Left ventricle myocardium inferior (tissue), 1 donor: Measurements from ENCODE around the gene TLE1. TPM values are rescaled to one million over a fixed set of nuclear protein-coding genes. Genes with fewer than 3 reads are reported as not detected.
A peak's percentile ranks its signal among the peaks of the same experiment; 100 is the strongest.
"Not testable (repeated sequence)": the region's sequence is repeated elsewhere in the genome, so short reads cannot be mapped to it uniquely, and the experiment has no call there.

Experiments used
- DNase-seq: peaks from one replicate; pipeline ENCODE4 v3.0.0-alpha.2; 2020
- H3K27ac ChIP-seq: fragments of 200-600 bp; replicated peaks from 2 replicates; pipeline ENCODE4 v1.8.0; 2021
- H3K27me3 ChIP-seq: fragments of 200-600 bp; 2 replicates; pipeline ENCODE4 v1.8.0; 2021; ENCODE audit warnings: low read depth
- H3K36me3 ChIP-seq: fragments of 200-600 bp; 2 replicates; pipeline ENCODE4 v1.8.0; 2021
- H3K4me1 ChIP-seq: fragments of 200-600 bp; 2 replicates; pipeline ENCODE4 v1.8.0; 2021
- H3K4me3 ChIP-seq: fragments of 200-600 bp; 2 replicates; pipeline ENCODE4 v1.8.0; 2021; ENCODE audit warnings: mild to moderate bottlenecking, moderate library complexity
- H3K9me3 ChIP-seq: fragments of 200-600 bp; replicated peaks from 2 replicates; pipeline ENCODE4 v1.8.0; 2021
- CTCF ChIP-seq: fragments of 200-600 bp; IDR thresholded peaks from 2 replicates; pipeline ENCODE4 v1.8.0; 2021; ENCODE audit warnings: antibody characterized with exemption, mild to moderate bottlenecking, borderline replicate concordance
- intact Hi-C: fragments of 100-400 bp; cut with micrococcal nuclease; formaldehyde crosslinking; loops from one replicate; pipeline ENCODE4 v1.11.0; 2022
- total RNA-seq: library from RNA; stranded (reverse); fragmentation: NEBNext Ultra II Directional; extraction: Animal tissue kit (Norgen Biotek cat#: 25700); gene quantifications from one replicate; pipeline ENCODE4 v1.2.1, GENCODE V29; 2021
- donor health status: DM: no; HTN: yes; CAD: no; lungs with severe emphysema.

TLE1 gene
- total RNA-seq, 1 donor from 2014 or later, result 8.5 TPM

- intact Hi-C loops, result no loop called here
- Histone ChIP-seq H3K9me3 (no peaks in the 10 kb centered on the region), H3K27me3 (no peaks in the 10 kb centered on the region), H3K27ac (no peak overlapping the region), H3K4me3 (no peak overlapping the region), H3K36me3 (peaks cover 49% of the 10 kb centered on the region), H3K4me1 (peaks cover 24% of the 10 kb centered on the region)
- DNase-seq, result no peak
- no peak for TF ChIP-seq CTCF
Observed at GRCh38 chr9:81607593-81608288, 81.6 kb downstream of the TLE1 start.

DNA sequence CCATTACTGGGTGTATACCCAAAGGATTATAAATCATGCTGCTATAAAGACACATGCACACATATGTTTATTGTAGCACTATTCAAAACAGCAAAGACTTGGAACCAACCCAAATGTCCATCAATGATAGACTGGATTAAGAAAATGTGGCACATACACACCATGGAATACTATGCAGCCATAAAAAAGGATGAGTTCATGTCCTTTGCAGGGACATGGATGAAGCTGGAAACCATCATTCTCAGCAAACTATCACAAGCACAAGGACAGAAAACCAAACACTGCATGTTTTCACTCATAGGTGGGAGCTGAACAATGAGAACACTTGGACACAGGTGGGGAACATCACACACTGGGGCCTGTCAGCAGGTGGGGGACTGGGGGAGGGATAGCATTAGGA, 83.1 kb downstream of the TLE1 start:
- DNase-seq, H3K27ac ChIP-seq, H3K27me3 ChIP-seq, H3K4me3 ChIP-seq, H3K9me3 ChIP-seq, intact Hi-C loops: not testable (repeated sequence)
- Histone ChIP-seq H3K4me1 (peaks cover 29% of the 10 kb centered on the region), H3K36me3 (peaks cover 38% of the 10 kb centered on the region)

DNA sequence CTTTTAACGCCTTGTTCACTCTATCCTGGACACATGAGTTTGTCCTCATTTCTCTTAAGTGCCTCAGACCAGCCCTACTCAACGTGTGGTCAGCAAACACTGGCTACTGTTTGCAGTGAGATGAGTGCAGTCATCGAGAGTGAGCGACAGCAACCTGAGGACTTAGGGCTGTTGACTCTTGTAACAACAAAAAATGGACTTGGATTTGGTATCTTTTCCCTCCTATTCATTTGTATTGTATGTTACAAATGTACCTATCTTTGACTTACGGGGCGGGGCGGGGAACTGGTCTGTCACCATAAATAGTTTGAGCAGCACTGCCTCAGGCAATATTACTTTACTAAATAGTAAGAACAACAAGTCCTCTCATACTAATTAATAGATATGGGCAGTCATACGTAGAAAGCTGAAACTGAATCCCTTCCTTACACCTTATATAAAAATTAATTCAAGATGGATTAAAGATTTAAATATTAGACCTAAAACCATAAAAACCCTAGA, 84.1 kb downstream of the TLE1 start:
- no peak for DNase-seq
- Histone ChIP-seq H3K4me3 (no peak overlapping the region), H3K36me3 (peaks cover 32% of the 10 kb centered on the region), H3K27me3 (no peaks in the 10 kb centered on the region), H3K4me1 (peaks cover 21% of the 10 kb centered on the region), H3K27ac (no peak overlapping the region), H3K9me3 (no peaks in the 10 kb centered on the region)
- intact Hi-C loops, result no loop called here
- TF ChIP-seq CTCF, result no peak

- peaks cover 17% of the 10 kb centered on the region for H3K4me1 ChIP-seq
- no peak overlapping the region for H3K27ac ChIP-seq
- intact Hi-C loops, result no loop called here
- H3K27me3 ChIP-seq, result no peaks in the 10 kb centered on the region
- H3K36me3 ChIP-seq, result peaks cover 32% of the 10 kb centered on the region
- no peak for DNase-seq
- TF ChIP-seq CTCF, result no peak
- no peak overlapping the region for H3K4me3 ChIP-seq
- H3K9me3 ChIP-seq, result no peaks in the 10 kb centered on the region
Observed at GRCh38 chr9:81604306-81605169, 84.8 kb downstream of the TLE1 start.

DNA sequence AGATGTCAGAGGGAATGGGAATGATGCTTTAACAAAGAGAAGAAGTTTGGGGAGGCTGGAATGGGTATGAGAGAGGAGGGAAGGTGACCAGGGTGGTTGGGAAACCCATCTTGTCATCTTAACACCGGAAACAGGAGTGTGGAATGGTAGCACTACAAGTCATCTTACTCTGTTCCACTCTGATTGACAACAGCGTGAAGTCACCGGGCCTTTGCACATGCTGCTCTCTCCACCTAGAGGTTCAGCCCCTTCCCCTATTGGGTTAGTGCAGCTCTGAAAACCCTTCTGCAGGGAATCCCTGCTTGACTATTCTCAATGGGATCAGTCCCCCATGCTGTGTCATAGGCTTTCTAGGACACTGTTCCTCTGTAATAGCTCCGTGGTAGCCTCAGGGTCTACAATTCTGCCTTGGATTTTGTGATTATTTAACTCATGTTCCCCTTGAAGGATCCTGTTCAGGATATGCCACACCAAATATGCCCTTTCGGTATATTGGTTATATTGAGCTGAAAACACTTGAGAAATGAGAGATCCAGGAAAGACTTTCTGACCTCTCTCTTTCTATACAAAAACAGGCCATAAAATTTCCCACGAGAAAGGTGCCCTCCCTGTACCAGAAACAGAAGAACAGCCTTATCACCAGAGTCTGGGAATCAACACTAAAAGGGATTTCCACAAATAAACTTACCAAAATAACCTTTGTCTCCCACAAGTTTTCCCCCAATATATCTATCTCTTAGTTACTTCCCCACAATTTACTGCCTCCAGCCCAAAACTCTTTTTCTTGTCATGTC, 86.3 kb downstream of the TLE1 start:
- TF ChIP-seq CTCF, result no peak
- Histone ChIP-seq H3K27me3 (no peaks in the 10 kb centered on the region), H3K4me1 (peaks cover 26% of the 10 kb centered on the region), H3K27ac (peak overlapping the region; percentile 36), H3K4me3 (no peak overlapping the region), H3K9me3 (no peaks in the 10 kb centered on the region), H3K36me3 (peaks cover 27% of the 10 kb centered on the region)
- DNase-seq, result no peak
- intact Hi-C loops, result no loop called here
